GM19452 (cell line): ENCODE measurements around the gene LAMB4.

Source experiments
- ATAC-seq: cut with Tn5 transposase; IDR thresholded peaks from one replicate; pipeline ENCODE4 v1.9.1; 2021; ENCODE audit not compliant: unreplicated experiment

LAMB4 gene

GRCh38 chr7:108000875-108001763, 129.0 kb downstream of the LAMB4 start:
- no peak for ATAC-seq

- no peak for ATAC-seq
Observed at GRCh38 chr7:107999779-108000560, 130.2 kb downstream of the LAMB4 start.

- no peak for ATAC-seq
Observed at GRCh38 chr7:107998660-107999480, 131.3 kb downstream of the LAMB4 start.

- no peak for ATAC-seq
Observed at GRCh38 chr7:107998150-107998549, 132.0 kb downstream of the LAMB4 start.

- ATAC-seq = no peak
Observed at GRCh38 chr7:107996072-107996882, 133.9 kb downstream of the LAMB4 start.

GRCh38 chr7:107995184-107996071, 134.7 kb downstream of the LAMB4 start:
- no peak for ATAC-seq

- no peak for ATAC-seq
Observed at GRCh38 chr7:107994421-107995030, 135.6 kb downstream of the LAMB4 start.

- ATAC-seq = no peak
Observed at GRCh38 chr7:107993891-107994291, 136.3 kb downstream of the LAMB4 start.

GRCh38 chr7:107989618-107990373, 140.4 kb downstream of the LAMB4 start:
- no peak for ATAC-seq

- ATAC-seq = no peak
Observed at GRCh38 chr7:107982918-107983389, 147.2 kb downstream of the LAMB4 start.

- ATAC-seq = no peak
Observed at GRCh38 chr7:107982042-107982840, 147.9 kb downstream of the LAMB4 start.

GRCh38 chr7:107981466-107981865, 148.7 kb downstream of the LAMB4 start:
- ATAC-seq = no peak

- ATAC-seq = no peak
Observed at GRCh38 chr7:107980671-107981190, 149.4 kb downstream of the LAMB4 start.

- ATAC-seq = no peak
Observed at GRCh38 chr7:107980171-107980570, 150.0 kb downstream of the LAMB4 start.

- ATAC-seq = no peak
Observed at GRCh38 chr7:107978815-107979408, 151.2 kb downstream of the LAMB4 start.

GRCh38 chr7:107977048-107977447, 153.1 kb downstream of the LAMB4 start:
- no peak for ATAC-seq

GRCh38 chr7:107976620-107977019, 153.5 kb downstream of the LAMB4 start:
- ATAC-seq = no peak
